Panc1 (cell line): ENCODE results near the gene MADD. TPM values are rescaled to one million over a fixed set of nuclear protein-coding genes. Genes with fewer than 3 reads are reported as not detected.

Experiments
- ATAC-seq: fragments of 200-7000 bp; cut with Tn5 transposase; 2 replicates; pipeline ENCODE4 v1.9.1; 2020; ENCODE audit warnings: mild to moderate bottlenecking, moderate library complexity
- BruUV-seq: library from RNA; stranded (reverse); fragments of 400-500 nt; replicated peaks from 2 replicates; lab custom pipeline; 2021; lab: Mats Ljungman, UMichigan
- CTCF ChIA-PET: fragments of 300-600 bp; sonication (Branson Sonifier 250); formaldehyde crosslinking; loops from one replicate; lab custom pipeline; 2022; ENCODE audit warnings: antibody characterized with exemption; lab: Charles Lee
- POLR2A ChIA-PET: fragments of 300-600 bp; sonication (Branson Sonifier 250); formaldehyde crosslinking; loops from one replicate; lab custom pipeline; 2022; ENCODE audit warnings: antibody characterized with exemption; lab: Charles Lee
- DNase-seq: peaks from one replicate; pipeline ENCODE4 v3.0.0-alpha.2; 2010; ENCODE audit warnings: low read depth, low spot score
- H3K27ac ChIP-seq: 2 replicates; pipeline ENCODE4 v1.5.1; 2011; ENCODE audit warnings: mild to moderate bottlenecking, low read length, inconsistent platforms
- H3K27me3 ChIP-seq: fragments of 200-500 bp; sonication (Bioruptor generic); 2 replicates; pipeline ENCODE4 v1.6.0; 2014; ENCODE audit warnings: low read length, inconsistent platforms; ENCODE audit not compliant: control insufficient read depth, insufficient read depth
- H3K36me3 ChIP-seq: fragments of 200-500 bp; sonication (Bioruptor generic); 2 replicates; pipeline ENCODE4 v1.5.1; 2014; ENCODE audit warnings: inconsistent platforms, mild to moderate bottlenecking, low read length, moderate library complexity; ENCODE audit not compliant: control insufficient read depth, insufficient read depth
- H3K4me1 ChIP-seq: 2 replicates; pipeline ENCODE4 v1.5.1; 2011; ENCODE audit warnings: inconsistent platforms, mild to moderate bottlenecking, low read length, moderate library complexity; ENCODE audit not compliant: control insufficient read depth, insufficient read depth
- H3K4me3 ChIP-seq, 2 experiments: 2 replicates each; pipeline ENCODE4 v1.5.1; 2011 to 2012; ENCODE audit warnings: low read depth in 2 of 2, low read length in 2 of 2, mild to moderate bottlenecking in 2 of 2, inconsistent platforms in 1 of 2, moderate library complexity in 1 of 2
- H3K9me3 ChIP-seq: fragments of 200-500 bp; sonication (Bioruptor generic); 2 replicates; pipeline ENCODE4 v1.5.1; 2014; ENCODE audit warnings: low read depth, mild to moderate bottlenecking, inconsistent platforms, low read length, moderate library complexity; ENCODE audit not compliant: control insufficient read depth, insufficient read depth
- POLR2AphosphoS5 ChIP-seq: IDR thresholded peaks from 2 replicates; pipeline ENCODE4 v1.6.1; 2012; ENCODE audit warnings: mild to moderate bottlenecking, low read depth, low read length, moderate library complexity
- SIN3A ChIP-seq: IDR thresholded peaks from 2 replicates; pipeline ENCODE4 v1.6.1; 2012; ENCODE audit warnings: low read depth, mild to moderate bottlenecking, low read length, moderate library complexity, borderline replicate concordance; ENCODE audit not compliant: insufficient read depth
- TCF7L2 ChIP-seq: IDR thresholded peaks from 2 replicates; pipeline ENCODE4 v1.6.1; 2011; ENCODE audit warnings: mild to moderate bottlenecking, low read depth, low read length, inconsistent platforms
- in situ Hi-C: cut with HindIII; loops from 2 replicates; pipeline ENCODE4 v1.10.0; 2016; ENCODE audit warnings: low sequenced_read_pairs, low pct_unique_long_range_greater_than_20kb
- intact Hi-C: fragments of 100-400 bp; cut with micrococcal nuclease; formaldehyde crosslinking; loops from one replicate; pipeline ENCODE4 v1.10.0; 2022; ENCODE audit not compliant: unreplicated experiment
- total RNA-seq: library from RNA; stranded (reverse); gene quantifications from one replicate; pipeline ENCODE4 v1.2.1, GENCODE V29; 2021; ENCODE audit not compliant: unreplicated experiment
- TF ChIP-seq, protein P1 (sequence below), 2 experiments: IDR thresholded peaks; 2 replicates each; pipeline ENCODE4 v1.6.1; 2011 to 2012; ENCODE audit warnings: low read depth in 2 of 2, control low read depth in 1 of 2, low read length in 1 of 2, mild to moderate bottlenecking in 1 of 2, moderate library complexity in 1 of 2; ENCODE audit not compliant: insufficient read depth in 1 of 2
- TF ChIP-seq, protein P2 (sequence below): fragments of 450-650 bp; IDR thresholded peaks from 2 replicates; pipeline ENCODE4 v1.5.1; 2017; ENCODE audit warnings: mild to moderate bottlenecking

The MADD gene
- total RNA-seq, 1 experiment from 2014 or later: 51.1 TPM

DNA sequence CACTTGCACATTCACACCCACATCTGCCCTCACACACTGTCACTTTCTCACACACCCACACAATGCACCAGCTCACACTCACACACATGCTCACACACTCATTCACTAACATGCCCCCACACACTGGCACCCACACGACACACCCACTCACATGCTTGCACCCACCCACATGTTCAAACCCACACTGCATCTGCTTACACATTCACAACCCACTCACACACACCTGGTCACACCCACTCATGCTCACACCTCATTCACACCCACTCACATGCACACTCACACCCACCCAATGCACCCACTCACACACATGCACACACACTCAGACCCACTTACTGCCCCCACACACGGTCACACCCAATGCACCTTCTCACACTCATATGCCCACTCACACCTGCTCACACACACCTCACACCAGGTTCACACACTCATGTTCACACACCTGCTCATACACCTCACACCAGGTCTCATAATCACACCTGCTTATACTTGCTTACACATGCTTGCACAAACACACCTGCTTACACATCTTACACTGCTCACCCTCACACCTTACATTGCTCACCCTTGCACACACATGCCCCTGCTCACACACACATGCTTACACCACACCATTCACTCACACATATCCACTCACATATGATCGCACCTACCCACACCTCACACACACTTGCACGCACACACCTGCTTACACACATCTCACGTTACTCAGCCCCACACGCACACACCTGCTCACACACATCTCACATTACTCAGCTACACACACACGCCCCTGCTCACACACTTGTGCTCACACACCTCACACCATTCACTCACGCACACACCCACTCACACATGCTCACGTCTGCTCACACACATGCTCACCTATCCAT is 86.4 kb downstream of the MADD start:
- BruUV-seq: no TSS peak
- no peak for ATAC-seq
- Histone ChIP-seq H3K27me3 (no peaks in the 10 kb centered on the region), H3K27ac (no peak overlapping the region), H3K9me3 (no peaks in the 10 kb centered on the region), H3K4me1 (no peaks in the 10 kb centered on the region), H3K36me3 (no peaks in the 10 kb centered on the region), H3K4me3 (no peak overlapping the region)
- POLR2A ChIA-PET: no interaction called here
- no peak for DNase-seq
- CTCF ChIA-PET: no interaction called here
- intact Hi-C loops: loop anchor here (10.0 kb wide), 2 partner anchors 102 to 182 kb away; partner anchors contain the start of genes ARFGAP2 and NR1H3
- in situ Hi-C loops: no loop called here
- TF ChIP-seq SIN3A: no peak
- TF ChIP-seq, protein P1, sequence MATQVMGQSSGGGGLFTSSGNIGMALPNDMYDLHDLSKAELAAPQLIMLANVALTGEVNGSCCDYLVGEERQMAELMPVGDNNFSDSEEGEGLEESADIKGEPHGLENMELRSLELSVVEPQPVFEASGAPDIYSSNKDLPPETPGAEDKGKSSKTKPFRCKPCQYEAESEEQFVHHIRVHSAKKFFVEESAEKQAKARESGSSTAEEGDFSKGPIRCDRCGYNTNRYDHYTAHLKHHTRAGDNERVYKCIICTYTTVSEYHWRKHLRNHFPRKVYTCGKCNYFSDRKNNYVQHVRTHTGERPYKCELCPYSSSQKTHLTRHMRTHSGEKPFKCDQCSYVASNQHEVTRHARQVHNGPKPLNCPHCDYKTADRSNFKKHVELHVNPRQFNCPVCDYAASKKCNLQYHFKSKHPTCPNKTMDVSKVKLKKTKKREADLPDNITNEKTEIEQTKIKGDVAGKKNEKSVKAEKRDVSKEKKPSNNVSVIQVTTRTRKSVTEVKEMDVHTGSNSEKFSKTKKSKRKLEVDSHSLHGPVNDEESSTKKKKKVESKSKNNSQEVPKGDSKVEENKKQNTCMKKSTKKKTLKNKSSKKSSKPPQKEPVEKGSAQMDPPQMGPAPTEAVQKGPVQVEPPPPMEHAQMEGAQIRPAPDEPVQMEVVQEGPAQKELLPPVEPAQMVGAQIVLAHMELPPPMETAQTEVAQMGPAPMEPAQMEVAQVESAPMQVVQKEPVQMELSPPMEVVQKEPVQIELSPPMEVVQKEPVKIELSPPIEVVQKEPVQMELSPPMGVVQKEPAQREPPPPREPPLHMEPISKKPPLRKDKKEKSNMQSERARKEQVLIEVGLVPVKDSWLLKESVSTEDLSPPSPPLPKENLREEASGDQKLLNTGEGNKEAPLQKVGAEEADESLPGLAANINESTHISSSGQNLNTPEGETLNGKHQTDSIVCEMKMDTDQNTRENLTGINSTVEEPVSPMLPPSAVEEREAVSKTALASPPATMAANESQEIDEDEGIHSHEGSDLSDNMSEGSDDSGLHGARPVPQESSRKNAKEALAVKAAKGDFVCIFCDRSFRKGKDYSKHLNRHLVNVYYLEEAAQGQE (IDR thresholded peaks at IDR 0.05; ENCODE audit: insufficient read depth in 1 of 2, low read depth in 2 of 2, low read length in 1 of 2): no peak
- TF ChIP-seq TCF7L2: no peak
- TF ChIP-seq, protein P2, sequence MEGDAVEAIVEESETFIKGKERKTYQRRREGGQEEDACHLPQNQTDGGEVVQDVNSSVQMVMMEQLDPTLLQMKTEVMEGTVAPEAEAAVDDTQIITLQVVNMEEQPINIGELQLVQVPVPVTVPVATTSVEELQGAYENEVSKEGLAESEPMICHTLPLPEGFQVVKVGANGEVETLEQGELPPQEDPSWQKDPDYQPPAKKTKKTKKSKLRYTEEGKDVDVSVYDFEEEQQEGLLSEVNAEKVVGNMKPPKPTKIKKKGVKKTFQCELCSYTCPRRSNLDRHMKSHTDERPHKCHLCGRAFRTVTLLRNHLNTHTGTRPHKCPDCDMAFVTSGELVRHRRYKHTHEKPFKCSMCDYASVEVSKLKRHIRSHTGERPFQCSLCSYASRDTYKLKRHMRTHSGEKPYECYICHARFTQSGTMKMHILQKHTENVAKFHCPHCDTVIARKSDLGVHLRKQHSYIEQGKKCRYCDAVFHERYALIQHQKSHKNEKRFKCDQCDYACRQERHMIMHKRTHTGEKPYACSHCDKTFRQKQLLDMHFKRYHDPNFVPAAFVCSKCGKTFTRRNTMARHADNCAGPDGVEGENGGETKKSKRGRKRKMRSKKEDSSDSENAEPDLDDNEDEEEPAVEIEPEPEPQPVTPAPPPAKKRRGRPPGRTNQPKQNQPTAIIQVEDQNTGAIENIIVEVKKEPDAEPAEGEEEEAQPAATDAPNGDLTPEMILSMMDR: no peak
- no peak for TF ChIP-seq POLR2AphosphoS5

DNA sequence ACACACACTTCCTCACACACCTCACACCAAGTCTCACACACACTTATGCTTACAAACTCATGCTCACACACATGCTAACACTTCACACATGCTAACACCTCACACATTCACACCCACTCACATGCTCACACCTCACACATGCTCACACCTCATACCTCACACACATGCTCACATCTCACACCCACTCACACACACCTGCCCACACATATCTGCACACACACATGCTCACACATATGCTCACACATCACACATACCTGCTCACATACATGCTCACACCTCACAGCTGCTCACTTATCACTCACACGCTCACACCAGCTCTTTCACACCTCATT is 87.0 kb downstream of the MADD start:
- ATAC-seq: no peak
- no TSS peak for BruUV-seq
- H3K4me3 ChIP-seq: no peak overlapping the region
- no peak overlapping the region for H3K27ac ChIP-seq
- in situ Hi-C loops: no loop called here
- TF ChIP-seq, protein P1 (IDR thresholded peaks at IDR 0.05; ENCODE audit: insufficient read depth in 1 of 2, low read depth in 2 of 2, low read length in 1 of 2): no peak
- TF ChIP-seq, protein P2: no peak
- H3K9me3 ChIP-seq: no peaks in the 10 kb centered on the region
- intact Hi-C loops: loop anchor here (10.0 kb wide), 2 partner anchors 102 to 182 kb away; partner anchors contain the start of genes ARFGAP2 and NR1H3
- H3K36me3 ChIP-seq: no peaks in the 10 kb centered on the region
- H3K4me1 ChIP-seq: no peaks in the 10 kb centered on the region
- POLR2A ChIA-PET: no interaction called here
- CTCF ChIA-PET: no interaction called here
- H3K27me3 ChIP-seq: no peaks in the 10 kb centered on the region
- no peak for DNase-seq
